ENCODE measurements around the gene EDEM2. TPM values are rescaled to one million over a fixed set of nuclear protein-coding genes. Genes with fewer than 3 reads are reported as not detected.
"Not testable (repeated sequence)": the region's sequence is repeated elsewhere in the genome, so short reads cannot be mapped to it uniquely, and the experiment has no call there.

The EDEM2 gene, protein sequence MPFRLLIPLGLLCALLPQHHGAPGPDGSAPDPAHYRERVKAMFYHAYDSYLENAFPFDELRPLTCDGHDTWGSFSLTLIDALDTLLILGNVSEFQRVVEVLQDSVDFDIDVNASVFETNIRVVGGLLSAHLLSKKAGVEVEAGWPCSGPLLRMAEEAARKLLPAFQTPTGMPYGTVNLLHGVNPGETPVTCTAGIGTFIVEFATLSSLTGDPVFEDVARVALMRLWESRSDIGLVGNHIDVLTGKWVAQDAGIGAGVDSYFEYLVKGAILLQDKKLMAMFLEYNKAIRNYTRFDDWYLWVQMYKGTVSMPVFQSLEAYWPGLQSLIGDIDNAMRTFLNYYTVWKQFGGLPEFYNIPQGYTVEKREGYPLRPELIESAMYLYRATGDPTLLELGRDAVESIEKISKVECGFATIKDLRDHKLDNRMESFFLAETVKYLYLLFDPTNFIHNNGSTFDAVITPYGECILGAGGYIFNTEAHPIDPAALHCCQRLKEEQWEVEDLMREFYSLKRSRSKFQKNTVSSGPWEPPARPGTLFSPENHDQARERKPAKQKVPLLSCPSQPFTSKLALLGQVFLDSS
- 32.8 and 34.4 TPM in 2 replicates for total RNA-seq (2014; rRNA removed; shearing (Covaris generic))

DNA sequence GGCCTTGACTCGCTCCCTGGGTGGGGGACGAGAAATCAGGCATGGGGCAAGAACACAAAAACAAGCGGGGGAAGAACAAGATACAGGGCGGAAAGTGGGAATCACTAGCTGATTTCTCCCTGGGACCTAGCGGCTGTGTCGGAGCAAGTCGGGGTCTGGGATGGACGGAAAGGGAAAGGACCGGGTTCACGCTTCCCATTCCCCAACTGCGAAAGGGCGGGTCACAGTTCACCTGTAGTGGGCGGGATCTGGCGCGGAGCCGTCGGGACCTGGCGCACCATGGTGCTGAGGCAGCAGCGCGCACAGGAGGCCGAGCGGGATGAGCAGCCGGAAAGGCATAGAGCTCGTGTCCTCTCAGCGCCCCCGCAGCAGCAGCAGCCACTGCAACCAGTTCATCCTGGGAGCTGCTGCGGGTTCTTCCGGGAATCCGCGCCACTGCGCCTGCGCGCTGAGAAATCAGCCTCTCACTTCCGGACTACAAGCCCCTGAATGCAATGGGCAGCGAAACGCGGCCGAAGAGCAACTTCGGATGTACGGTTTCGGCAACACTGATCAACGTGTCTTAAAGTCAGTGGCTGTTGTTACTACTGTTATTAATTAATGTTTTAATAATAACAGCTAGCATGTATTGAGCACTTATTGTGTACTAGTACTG, at the start of gene EDEM2:
TSS of gene EDEM2 (minus strand) at position 417 of the 655 bp plus-strand sequence. CDS start at position 339, 78 bp downstream.
- peak; percentile 91 for DNase-seq (ENCODE audit: low spot score)

DNA sequence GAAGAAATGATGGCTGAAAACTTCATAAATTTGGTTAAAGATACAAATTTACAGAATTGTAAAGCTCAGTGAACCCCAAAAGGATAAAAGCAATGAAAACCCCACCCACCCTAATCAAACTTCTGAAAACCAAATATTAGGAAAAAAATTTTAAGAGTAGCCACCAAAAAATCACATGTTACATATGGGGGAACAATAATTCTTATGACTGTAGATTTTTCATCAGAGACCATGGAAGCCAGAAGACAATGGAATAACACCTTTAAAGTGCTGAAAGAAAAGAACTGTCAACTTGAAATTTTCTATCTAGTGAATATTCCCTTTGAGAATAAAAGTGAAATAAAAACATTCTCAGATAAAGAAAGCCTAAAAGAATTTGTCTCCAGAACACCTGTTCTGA, 49.2 kb upstream of the EDEM2 start:
- peak; percentile 27 for DNase-seq (ENCODE audit: low spot score)

DNA sequence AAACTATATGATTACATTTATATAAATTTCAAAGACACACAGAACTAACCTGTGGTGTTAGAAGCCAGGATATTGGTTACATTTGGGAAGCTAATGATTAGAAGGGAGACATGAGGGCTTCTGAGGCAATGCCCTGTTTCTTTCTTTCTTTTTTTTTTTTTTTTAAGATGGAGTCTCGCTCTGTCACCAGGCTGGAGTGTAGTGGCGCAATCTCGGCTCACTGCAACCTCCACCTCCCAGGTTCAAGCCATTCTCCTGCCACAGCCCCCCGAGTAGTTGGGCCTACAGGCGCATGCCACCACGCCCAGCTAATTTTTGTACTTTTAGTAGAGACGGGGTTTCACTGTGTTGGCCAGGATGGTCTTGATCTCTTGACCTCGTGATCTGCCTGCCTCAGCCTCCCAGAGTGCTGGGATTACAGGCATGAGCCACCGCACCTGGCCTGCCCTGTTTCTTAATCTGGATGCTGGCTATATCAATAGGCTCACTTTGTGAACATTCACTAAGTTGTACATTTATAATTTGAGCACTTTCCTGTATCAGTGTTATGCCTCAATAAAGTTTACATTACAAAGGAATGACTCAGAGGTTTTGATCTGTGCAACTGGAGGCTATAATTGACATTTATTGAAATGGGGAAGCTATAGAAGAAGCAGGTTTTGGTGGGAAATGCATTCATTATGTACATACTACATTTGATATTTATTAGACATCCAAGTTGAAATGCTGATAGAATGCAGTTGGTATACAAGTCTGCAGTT, 46.1 kb upstream of the EDEM2 start:
- DNase-seq (ENCODE audit: low spot score), result not testable (repeated sequence)

DNA sequence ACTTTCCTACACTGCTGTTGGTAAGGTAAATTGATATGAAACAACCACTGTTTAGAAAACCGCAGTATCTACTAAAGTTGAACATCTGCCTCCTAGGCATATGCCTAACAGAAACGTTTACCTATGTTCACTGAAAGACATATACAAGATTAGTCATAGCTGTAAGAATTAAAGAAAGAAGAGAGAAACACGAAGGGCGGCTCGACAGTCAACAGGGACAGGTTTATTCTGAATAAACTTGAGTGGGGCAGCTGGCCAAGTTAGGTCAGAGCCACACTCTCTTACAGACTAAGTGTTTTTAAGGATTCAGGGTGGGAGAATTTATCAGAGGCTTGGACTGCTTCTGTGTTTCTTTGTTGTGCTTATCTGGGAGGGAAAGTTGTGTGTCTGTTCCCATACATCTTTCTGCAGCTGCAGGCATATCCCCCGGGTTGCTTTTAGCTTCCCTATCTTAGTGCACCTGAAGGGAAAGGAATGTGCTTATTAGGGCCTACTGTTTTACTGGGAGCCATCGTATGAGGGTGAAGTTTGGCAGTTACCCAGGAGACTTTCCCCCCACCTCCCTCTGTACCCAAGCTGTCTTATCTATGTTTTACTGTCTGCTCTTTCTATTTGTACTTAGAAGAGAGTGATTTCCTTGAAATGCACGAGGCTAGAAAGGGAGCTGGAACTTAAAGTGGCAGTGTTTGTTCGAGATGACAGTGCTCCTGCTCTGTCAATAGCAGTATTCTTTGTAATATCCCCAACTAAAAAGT, 45.2 kb upstream of the EDEM2 start:
- DNase-seq (ENCODE audit: low spot score), result no peak

DNA sequence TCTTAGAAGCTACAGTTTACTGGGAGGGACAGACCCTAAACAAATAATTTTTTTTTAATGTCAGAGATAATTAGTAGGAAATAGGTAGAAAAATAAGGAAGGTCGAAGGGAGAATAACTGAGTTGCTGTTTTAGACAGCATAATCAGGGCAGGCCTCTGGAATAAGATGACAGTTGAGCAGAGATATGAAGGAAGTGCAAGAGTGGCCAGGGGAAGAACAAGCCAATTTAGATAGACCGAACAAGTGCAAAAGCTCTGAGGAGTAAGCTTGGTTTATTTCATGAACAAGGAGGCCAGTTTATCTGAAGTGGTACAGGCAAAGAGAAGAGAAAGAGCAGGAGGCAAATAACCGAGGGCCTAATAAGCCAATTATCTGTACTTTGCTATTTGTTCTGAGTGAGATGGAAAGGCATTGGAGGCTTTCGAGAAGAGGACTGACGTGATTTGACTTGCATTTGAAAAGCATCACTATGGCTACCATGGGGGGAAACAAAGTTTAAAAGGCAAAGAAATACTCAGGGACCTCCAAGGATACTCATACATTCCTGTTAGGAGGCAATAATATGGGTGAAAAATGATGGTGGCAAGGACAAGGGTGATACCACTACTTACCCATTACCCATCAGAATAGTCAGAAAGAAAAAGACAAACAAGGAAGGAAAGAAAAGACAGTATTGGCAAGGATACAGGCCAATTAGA, 44.4 kb upstream of the EDEM2 start:
- no peak for DNase-seq (ENCODE audit: low spot score)

DNA sequence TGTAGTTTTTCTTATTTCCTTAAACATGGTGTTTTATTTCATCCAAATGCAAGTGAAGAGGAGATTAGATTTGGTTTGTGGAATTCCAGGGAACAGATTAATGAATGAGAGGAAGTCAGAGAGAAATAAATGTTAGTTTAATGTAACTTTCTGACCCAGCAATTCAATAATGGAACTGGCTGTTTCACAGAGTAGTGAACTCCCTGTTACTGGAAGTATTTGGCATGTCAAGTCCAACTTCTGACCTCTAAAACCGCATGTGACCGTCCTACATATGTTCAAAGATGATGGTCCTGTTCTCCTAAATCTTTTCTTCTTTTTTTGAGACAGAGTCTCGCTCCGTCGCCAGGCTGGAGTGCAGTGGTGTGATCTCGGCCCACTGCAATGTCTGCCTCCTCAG, 43.4 kb upstream of the EDEM2 start:
- no peak for DNase-seq (ENCODE audit: low spot score)

DNA sequence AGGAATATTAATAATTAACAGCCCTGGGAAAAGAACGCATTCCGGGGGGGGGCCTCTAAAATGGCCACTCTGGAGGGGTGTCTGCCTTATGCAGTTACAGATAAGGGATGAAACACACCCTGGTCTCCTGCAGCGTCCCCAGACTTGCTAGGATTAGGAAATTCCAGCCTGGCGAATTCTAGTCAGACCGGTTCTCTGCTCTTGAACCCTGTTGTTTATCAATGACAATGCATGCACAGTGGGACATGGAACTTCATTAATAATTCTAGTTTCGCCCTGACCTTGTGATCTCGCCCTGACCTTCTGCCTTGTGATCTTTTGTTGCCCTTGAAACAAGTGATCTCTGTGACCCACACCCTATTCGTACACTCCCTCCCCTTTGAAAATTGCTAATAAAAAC, 42.1 kb upstream of the EDEM2 start:
- DNase-seq (ENCODE audit: low spot score), result not testable (repeated sequence)

DNA sequence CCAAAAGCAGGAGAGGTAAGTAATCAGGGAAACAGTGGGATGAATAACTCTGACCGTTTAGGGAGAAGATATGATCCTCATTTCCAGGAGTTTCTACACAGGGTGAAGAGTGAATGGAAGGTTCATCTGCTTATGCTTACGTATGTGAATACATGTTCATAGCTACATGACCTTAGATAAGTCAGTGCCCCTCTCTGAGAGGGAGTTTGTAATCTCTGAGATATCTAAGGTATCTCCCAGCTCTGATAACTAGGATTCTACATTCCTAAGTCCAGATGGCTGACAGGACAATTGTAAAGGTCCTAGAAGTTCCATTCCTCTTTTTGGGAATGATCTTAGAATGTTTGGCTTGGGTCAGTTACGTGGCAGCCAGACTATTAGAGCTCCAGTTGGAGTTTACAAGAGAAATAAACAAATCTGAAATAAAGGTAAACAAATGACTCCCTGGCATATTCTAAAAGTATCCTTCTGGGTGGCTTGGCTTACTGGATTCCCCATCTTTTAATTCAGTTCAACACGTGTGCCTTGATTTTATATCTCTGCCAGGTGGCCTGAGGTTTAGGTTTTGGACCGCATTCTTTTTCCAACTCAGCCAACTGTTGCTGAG, 40.6 kb upstream of the EDEM2 start:
- no peak for DNase-seq (ENCODE audit: low spot score)

DNA sequence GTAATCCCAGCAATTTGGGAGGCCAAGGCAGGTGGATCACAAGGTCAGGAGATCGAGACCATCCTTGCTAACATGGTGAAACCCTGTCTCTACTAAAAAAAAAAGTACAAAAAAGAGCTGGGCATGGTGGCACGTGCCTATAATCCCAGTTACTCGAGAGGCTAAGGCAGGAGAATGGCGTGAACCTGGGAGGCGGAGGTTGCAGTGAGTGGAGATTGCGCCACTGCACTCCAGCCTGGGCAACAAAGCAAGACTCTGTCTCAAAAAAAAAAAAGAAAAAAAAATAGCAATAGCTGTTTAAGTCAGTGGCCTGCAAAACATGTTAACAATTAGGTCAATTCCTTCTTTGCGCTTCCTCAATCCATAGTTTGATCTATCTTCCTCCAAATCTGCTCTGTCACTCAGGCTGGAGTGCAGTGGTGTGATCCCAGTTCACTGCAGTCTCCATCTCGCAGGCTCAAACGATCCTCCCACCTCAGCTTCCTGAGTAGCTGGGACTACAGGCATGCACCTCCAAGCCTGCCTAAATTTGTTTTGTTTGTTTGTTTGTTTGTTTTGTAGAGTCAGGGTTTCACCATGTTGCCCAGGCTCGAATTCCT, 39.7 kb upstream of the EDEM2 start:
- DNase-seq (ENCODE audit: low spot score), result not testable (repeated sequence)

DNA sequence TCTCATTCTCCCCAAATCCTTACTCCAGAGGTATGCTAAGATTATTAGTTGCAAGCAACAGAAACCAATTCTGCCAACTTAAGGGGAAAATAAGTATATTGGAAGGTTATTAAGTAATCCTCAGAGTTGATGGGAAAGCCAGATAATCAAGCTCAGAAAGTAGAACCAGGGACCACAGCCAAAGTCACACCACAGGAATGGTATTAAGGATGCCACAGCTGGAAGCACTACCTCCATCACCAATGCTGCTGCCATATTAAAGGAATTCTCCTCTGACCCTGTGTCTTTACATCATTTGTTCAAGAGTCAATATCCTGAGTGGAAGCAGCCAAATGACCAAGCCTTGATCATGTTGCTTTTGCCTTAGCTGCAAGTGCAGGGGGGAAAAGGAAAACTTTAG, 34.6 kb upstream of the EDEM2 start:
- DNase-seq (ENCODE audit: low spot score), result no peak

DNA sequence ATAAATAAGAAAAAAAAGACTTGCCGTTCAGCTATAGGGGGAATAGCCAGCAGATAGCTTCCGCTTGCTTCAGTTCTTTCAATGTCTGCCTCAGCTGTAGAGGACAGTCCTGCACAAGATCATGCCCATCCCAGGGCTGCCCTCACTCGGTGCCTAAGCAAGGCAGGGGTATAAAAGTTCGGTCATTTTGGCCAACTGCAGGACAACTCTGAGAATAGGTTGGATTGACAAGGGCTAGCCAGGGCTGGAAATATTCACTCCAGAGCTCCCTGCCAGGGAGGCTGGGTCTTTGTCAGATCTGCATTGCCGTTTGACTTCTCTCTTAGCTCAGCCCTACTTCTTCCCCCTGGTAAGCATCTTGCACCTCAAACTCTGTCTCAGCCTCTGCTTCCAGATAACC, 33.1 kb upstream of the EDEM2 start:
- DNase-seq (ENCODE audit: low spot score), result no peak

DNA sequence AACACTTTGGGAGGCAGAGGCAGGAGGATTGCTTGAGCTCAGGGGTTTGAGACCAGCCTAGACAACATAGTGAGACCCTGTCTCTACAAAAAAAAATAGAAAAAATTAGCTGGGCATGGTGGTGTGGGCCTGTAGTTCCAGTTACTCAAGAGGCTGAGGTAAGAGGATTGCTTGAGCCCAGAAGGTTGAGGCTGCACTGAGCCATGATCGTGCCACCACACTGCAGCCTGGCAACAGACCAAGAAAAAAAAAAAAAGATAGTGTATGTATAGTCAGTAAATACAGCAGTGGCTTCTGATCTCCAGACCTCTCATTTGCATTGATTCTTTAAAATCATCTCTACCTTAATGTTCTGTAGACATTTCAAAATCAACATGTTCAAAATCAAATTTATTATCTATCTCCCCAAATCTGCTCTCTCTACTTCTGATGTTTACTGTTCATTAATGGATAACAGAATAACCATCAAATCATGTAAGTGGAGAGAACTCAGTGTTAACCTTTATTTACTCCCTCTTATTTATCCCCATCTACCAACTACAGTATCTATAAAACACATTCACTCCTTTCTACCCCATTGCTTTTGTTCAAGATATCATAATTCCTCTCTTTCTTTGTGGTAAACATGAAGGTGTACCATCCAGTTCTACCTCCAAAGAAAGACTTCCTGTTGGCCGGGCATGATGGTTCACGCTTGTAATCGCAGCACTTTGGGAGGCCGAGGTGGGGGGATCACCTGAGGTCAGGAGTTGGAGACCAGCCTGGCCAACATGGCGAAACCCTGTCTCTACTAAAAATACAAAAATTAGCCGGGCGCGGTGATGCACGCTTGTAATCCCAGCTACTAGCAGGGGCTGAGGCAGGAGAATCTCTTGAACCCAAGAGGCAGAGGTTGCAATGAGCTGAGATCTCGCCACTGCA, 32.4 kb upstream of the EDEM2 start:
- DNase-seq (ENCODE audit: low spot score), result no peak

DNA sequence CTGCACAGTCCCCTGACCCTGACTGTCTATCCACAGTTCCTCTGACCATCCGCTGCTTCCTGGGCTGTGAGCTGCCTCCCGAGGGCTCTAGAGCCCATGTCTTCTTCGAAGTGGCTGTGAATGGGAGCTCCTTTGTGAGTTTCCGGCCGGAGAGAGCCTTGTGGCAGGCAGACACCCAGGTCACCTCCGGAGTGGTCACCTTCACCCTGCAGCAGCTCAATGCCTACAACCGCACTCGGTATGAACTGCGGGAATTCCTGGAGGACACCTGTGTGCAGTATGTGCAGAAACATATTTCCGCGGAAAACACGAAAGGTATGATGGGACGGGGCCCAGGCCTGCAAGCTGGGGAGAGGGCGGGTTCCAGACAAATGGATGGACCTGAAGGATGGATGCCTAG, 29.0 kb upstream of the EDEM2 start:
- DNase-seq (ENCODE audit: low spot score), result no peak

DNA sequence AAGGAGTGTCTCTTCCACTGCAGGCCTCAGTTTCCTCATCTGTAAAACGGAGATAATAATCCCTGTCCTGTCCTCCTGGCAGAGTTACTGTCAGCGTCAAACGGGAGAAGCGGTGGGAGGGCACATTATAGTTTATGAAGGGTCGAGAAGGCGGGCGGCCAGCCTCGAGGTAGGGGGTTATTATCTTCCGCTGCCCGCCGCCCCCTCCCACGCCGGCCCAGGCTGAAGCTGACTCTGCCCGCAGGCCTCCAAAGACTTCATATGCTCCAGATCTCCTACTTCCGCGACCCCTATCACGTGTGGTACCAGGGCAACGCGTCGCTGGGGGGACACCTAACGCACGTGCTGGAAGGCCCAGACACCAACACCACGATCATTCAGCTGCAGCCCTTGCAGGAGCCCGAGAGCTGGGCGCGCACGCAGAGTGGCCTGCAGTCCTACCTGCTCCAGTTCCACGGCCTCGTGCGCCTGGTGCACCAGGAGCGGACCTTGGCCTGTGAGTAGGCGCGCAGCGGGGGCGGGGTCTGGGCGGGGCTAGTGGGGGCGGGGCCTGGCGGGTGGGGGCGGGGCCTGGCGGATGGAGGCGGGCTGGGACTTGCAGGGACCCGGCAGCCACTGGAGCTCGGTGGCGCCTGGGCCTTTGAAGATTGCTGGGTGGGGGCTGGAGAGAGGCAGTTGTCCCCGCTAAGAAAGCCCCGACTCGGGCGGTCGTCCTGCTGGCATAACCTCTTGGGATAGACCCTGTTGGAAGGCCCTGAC, 27.5 kb upstream of the EDEM2 start:
- no peak for DNase-seq (ENCODE audit: low spot score)

DNA sequence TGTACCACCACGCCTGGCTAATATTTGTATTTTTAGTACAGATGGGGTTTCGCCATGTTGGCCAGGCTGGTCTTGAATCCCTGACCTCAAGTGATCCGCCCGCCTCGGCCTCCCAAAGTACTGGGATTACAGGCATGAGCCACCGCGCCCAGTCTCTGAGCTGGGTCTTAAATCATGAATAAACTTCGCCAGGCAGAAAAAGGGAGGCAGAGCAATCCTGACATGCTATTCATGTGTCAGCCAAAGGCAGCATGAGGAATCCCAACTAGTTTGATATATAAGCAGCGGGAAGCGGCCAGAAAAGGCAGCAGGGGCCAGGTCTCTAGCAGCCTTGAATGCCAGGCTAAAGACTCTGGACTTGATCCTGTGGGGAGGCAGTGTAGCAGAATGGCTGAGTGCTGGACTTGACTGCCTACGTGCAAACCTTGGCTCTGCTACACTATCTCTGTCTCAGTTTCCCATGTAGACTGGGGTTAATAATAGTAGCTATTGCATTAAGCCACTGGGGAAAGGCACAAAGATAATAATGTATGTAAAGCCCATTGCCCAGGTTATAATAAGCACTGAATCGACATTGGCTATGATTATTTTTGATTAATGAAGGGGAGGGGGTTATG, 26.5 kb upstream of the EDEM2 start:
- DNase-seq (ENCODE audit: low spot score), result no peak

DNA sequence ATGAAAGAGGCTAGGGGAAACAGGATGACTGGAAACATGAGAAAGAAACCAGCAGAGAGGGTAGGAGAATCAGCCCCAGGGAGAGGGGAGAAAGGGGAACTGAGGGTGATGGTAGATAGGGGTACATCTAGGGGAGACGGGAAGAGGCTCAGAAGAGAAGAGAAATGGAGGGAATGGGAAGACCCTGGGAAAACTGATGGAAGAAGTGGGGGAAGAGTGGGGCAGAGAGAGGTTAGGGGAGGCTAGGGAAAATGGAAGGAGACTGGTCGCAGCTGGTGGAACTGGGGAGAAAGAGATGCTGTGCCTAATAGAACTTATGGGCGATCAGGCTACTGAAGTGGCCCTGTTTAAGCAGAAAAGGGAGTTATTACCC, 25.3 kb upstream of the EDEM2 start:
- DNase-seq (ENCODE audit: low spot score), result no peak

DNA sequence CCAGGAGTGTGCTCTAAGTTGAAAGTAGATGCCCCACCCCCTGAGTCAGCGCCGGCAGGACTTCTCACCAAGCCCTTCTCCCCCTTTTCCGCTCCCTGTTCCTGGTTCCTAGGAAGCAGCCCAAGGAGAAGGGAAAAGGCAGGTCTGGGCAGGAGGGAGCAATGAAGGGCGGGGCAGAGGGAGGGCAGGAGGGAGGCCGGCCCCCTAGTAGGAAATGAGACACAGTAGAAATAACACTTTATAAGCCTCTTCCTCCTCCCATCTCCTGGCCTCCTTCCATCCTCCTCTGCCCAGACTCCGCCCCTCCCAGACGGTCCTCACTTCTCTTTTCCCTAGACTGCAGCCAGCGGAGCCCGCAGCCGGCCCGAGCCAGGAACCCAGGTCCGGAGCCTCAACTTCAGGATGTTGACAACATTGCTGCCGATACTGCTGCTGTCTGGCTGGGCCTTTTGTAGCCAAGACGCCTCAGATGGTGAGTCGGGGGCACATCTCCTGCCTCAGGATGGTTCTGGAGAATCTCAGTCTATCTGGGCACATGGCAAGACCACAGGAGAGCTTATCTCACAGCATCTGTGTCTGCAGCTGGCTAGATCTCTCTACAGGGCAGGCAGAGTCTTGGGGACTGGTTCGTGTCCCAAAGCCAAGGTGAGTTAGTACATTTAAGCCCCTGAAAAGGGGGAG, 24.8 kb upstream of the EDEM2 start, which contains the start of gene PROCR:
TSS of gene PROCR (plus strand) at position 320 of the 681 bp plus-strand sequence. CDS start at position 403, 83 bp downstream.
- DNase-seq (ENCODE audit: low spot score), result peak; percentile 99

All from A172 (cell line).